ENCODE measurements around the gene RTKN. TPM values are rescaled to one million over a fixed set of nuclear protein-coding genes. Genes with fewer than 3 reads are reported as not detected.

Gene RTKN
- total and polyA plus RNA-seq, 2 of the 13 experiments (the other 11 are each of a cell fraction or from before 2014, with no cell fraction given), result 159 to 166 TPM

GRCh38 chr2:74481961-74482800, 40.4 kb upstream of the RTKN start (continued):
- peak; percentile 97; the same call in 1 of the 2 replicates for TF ChIP-seq UBTF (CRISPR knock-in tag; IDR thresholded peaks at IDR 0.05)
- no peak for TF ChIP-seq ZSCAN12 (CRISPR knock-in tag; IDR thresholded peaks at IDR 0.05)
- no peak for TF ChIP-seq MIER3 (CRISPR knock-in tag; IDR thresholded peaks at IDR 0.05; ENCODE audit: borderline replicate concordance)
- TF ChIP-seq, protein P1, sequence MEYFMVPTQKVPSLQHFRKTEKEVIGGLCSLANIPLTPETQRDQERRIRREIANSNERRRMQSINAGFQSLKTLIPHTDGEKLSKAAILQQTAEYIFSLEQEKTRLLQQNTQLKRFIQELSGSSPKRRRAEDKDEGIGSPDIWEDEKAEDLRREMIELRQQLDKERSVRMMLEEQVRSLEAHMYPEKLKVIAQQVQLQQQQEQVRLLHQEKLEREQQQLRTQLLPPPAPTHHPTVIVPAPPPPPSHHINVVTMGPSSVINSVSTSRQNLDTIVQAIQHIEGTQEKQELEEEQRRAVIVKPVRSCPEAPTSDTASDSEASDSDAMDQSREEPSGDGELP (IDR thresholded peaks at IDR 0.05; ENCODE audit: borderline replicate concordance, low read depth), result peak; percentile 82
- TF ChIP-seq NCOA2 (CRISPR knock-in tag; IDR thresholded peaks at IDR 0.05), result no peak
- TF ChIP-seq ZNF414 (CRISPR knock-in tag; IDR thresholded peaks at IDR 0.05), result peak; percentile 99
- TF ChIP-seq HOXA9 (CRISPR knock-in tag; IDR thresholded peaks at IDR 0.05; ENCODE audit: borderline replicate concordance), result peak; percentile 73
- TF ChIP-seq KLF6 (CRISPR knock-in tag; IDR thresholded peaks at IDR 0.05), result no peak
- TF ChIP-seq PHF21A (CRISPR knock-in tag; IDR thresholded peaks at IDR 0.05), result no peak
- TF ChIP-seq, protein P2, sequence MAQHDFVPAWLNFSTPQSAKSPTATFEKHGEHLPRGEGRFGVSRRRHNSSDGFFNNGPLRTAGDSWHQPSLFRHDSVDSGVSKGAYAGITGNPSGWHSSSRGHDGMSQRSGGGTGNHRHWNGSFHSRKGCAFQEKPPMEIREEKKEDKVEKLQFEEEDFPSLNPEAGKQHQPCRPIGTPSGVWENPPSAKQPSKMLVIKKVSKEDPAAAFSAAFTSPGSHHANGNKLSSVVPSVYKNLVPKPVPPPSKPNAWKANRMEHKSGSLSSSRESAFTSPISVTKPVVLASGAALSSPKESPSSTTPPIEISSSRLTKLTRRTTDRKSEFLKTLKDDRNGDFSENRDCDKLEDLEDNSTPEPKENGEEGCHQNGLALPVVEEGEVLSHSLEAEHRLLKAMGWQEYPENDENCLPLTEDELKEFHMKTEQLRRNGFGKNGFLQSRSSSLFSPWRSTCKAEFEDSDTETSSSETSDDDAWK (CRISPR knock-in tag; IDR thresholded peaks at IDR 0.05), result no peak
- no peak for TF ChIP-seq ZNF646 (CRISPR knock-in tag; IDR thresholded peaks at IDR 0.05)
- TF ChIP-seq MED1 (CRISPR knock-in tag; IDR thresholded peaks at IDR 0.05), result 0 out of 2 replicates have a peak, but pooled peaks have one; percentile 40
- TF ChIP-seq, protein P3, sequence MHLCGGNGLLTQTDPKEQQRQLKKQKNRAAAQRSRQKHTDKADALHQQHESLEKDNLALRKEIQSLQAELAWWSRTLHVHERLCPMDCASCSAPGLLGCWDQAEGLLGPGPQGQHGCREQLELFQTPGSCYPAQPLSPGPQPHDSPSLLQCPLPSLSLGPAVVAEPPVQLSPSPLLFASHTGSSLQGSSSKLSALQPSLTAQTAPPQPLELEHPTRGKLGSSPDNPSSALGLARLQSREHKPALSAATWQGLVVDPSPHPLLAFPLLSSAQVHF (CRISPR knock-in tag; IDR thresholded peaks at IDR 0.05), result 0 out of 2 replicates have a peak, but pooled peaks have one; percentile 55
- TF ChIP-seq IKZF5 (CRISPR knock-in tag; IDR thresholded peaks at IDR 0.05), result no peak
